HepG2 (cell line): ENCODE results near the gene SRBD1. TPM values are rescaled to one million over a fixed set of nuclear protein-coding genes. Genes with fewer than 3 reads are reported as not detected.

Experiments used
- ATAC-seq: fragments of 200-7000 bp; cut with Tn5 transposase; 3 replicates; pipeline ENCODE4 v1.9.1; 2020; ENCODE audit warnings: mild to moderate bottlenecking, moderate library complexity
- BruUV-seq: library from RNA; stranded (reverse); fragments of 400-500 nt; replicated peaks from 2 replicates; lab custom pipeline; 2021; lab: Mats Ljungman, UMichigan
- CTCF ChIA-PET: fragments of 300-600 bp; formaldehyde crosslinking; extraction: SDS; loops from one replicate; lab custom pipeline; 2021; ENCODE audit warnings: low total read pairs, inconsistent platforms, low intra/inter-chr PET ratio; lab: Yijun Ruan, JAX
- POLR2A ChIA-PET: fragments of 350-600 bp; sonication (Branson Sonifier 250); formaldehyde crosslinking; loops from one replicate; lab custom pipeline; 2020; ENCODE audit warnings: antibody characterized with exemption, inconsistent platforms; lab: Yijun Ruan, JAX
- DNase-seq: peaks from one replicate; pipeline ENCODE4 v3.0.0-alpha.2; 2015; ENCODE audit warnings: low spot score
- FAIRE-seq: peaks from 3 replicates; lab custom pipeline; 2011; peaks lifted over from hg19 to GRCh38; lab: Jason Lieb, UNC
- H2AFZ ChIP-seq: one replicate; pipeline ENCODE4 v1.6.1; 2011; ENCODE audit warnings: low read length, inconsistent platforms
- H3K27ac ChIP-seq: fragments of 300-600 bp; 3 replicates; pipeline ENCODE4 v1.8.0; 2011; ENCODE audit warnings: mixed run types, mild to moderate bottlenecking, mixed read lengths, low read length, inconsistent platforms; ENCODE audit not compliant: insufficient read depth; ENCODE audit errors: extremely low read length
- H3K27me3 ChIP-seq, 2 experiments: fragments of 200-600 bp in 1 of 2; 2 replicates in 1 of 2; 3 replicates in 1 of 2; pipeline versions ENCODE4 v1.6.0 to v1.8.0; 2011; ENCODE audit warnings: low read length in 2 of 2, mild to moderate bottlenecking in 2 of 2, moderate library complexity in 2 of 2, inconsistent platforms in 1 of 2; ENCODE audit not compliant: insufficient read depth in 2 of 2, control insufficient read depth in 1 of 2
- H3K36me3 ChIP-seq, 2 experiments: fragments of 200-600 bp in 1 of 2; replicated peaks in 1 of 2; 2 replicates in 1 of 2; 3 replicates in 1 of 2; pipeline versions ENCODE4 v1.5.1 to v1.8.0; 2011; ENCODE audit warnings: low read length in 2 of 2, inconsistent platforms in 1 of 2; ENCODE audit not compliant: insufficient read depth in 2 of 2, control insufficient read depth in 1 of 2
- H3K4me1 ChIP-seq: 2 replicates; pipeline ENCODE4 v1.5.1; 2012; ENCODE audit warnings: low read length, inconsistent platforms; ENCODE audit not compliant: insufficient read depth
- H3K4me2 ChIP-seq: 2 replicates; pipeline ENCODE4 v1.6.0; 2011; ENCODE audit warnings: low read depth, low read length, inconsistent platforms
- H3K4me3 ChIP-seq, 3 experiments: fragments of 200-600 bp in 1 of 3; sonication (generic), shearing (Covaris generic) in 1 of 3; replicated peaks in 1 of 3; 2 replicates each; pipeline ENCODE4 v1.5.1; 2011 to 2016; ENCODE audit warnings: low read length in 3 of 3, inconsistent platforms in 2 of 3, low read depth in 2 of 3, mild to moderate bottlenecking in 2 of 3, control low read depth in 1 of 3, mixed read lengths in 1 of 3; ENCODE audit not compliant: insufficient read depth in 1 of 3
- H3K79me2 ChIP-seq: one replicate; pipeline ENCODE4 v1.6.1; 2011; ENCODE audit warnings: low read length, inconsistent platforms; ENCODE audit not compliant: insufficient read depth
- H3K9ac ChIP-seq: 2 replicates; pipeline ENCODE4 v1.6.0; 2011; ENCODE audit warnings: mild to moderate bottlenecking, low read depth, low read length, inconsistent platforms; ENCODE audit not compliant: insufficient read depth
- H3K9me3 ChIP-seq: 2 replicates; pipeline ENCODE4 v1.5.1; 2012; ENCODE audit warnings: mild to moderate bottlenecking, low read length
- H4K20me1 ChIP-seq: 2 replicates; pipeline ENCODE4 v1.6.0; 2011; ENCODE audit warnings: inconsistent platforms, mild to moderate bottlenecking, low read length, moderate library complexity; ENCODE audit not compliant: insufficient read depth
- BRCA1 ChIP-seq: sonication (generic); formaldehyde crosslinking; IDR thresholded peaks from 2 replicates; pipeline ENCODE4 v1.4.0; 2020; ENCODE audit warnings: missing genetic modification reagents
- MXD4 ChIP-seq: IDR thresholded peaks from 2 replicates; pipeline ENCODE4 v1.6.1; 2016; ENCODE audit warnings: mild to moderate bottlenecking, missing biosample characterization, missing genetic modification reagents
- NCOR1 ChIP-seq: fragments of 200-600 bp; sonication (generic); IDR thresholded peaks from 2 replicates; pipeline ENCODE4 v1.7.0; 2017; ENCODE audit warnings: antibody characterized with exemption, low read length, borderline replicate concordance
- NFKB2 ChIP-seq: sonication (generic); formaldehyde crosslinking; IDR thresholded peaks from 2 replicates; pipeline ENCODE4 v1.4.0; 2020; ENCODE audit warnings: missing genetic modification reagents, borderline replicate concordance
- SAP130 ChIP-seq: IDR thresholded peaks from 2 replicates; pipeline ENCODE4 v1.6.1; 2016; ENCODE audit warnings: low read depth
- SMAD9 ChIP-seq: sonication (generic); formaldehyde crosslinking; IDR thresholded peaks from 2 replicates; pipeline ENCODE4 v1.5.1; 2020; ENCODE audit warnings: mild to moderate bottlenecking, missing genetic modification reagents
- STAG1 ChIP-seq: sonication (generic); formaldehyde crosslinking; IDR thresholded peaks from 2 replicates; pipeline ENCODE4 v1.4.0; 2020; ENCODE audit warnings: missing genetic modification reagents
- STAT6 ChIP-seq: sonication (generic); formaldehyde crosslinking; IDR thresholded peaks from 2 replicates; pipeline ENCODE4 v1.4.0; 2020; ENCODE audit warnings: missing genetic modification reagents, mild to moderate bottlenecking, borderline replicate concordance
- ZBTB42 ChIP-seq: sonication (generic); formaldehyde crosslinking; IDR thresholded peaks from 2 replicates; pipeline ENCODE4 v1.5.0; 2020; ENCODE audit warnings: mild to moderate bottlenecking, missing genetic modification reagents
- ZNF230 ChIP-seq: sonication (generic); formaldehyde crosslinking; IDR thresholded peaks from 2 replicates; pipeline ENCODE4 v1.4.0; 2020; ENCODE audit warnings: mild to moderate bottlenecking, missing genetic modification reagents
- ZNF512 ChIP-seq: sonication (generic); formaldehyde crosslinking; IDR thresholded peaks from 2 replicates; pipeline ENCODE4 v1.4.0; 2020; ENCODE audit warnings: mild to moderate bottlenecking, missing genetic modification reagents
- ZNF547 ChIP-seq: sonication (generic); formaldehyde crosslinking; IDR thresholded peaks from 2 replicates; pipeline ENCODE4 v1.5.1; 2020; ENCODE audit warnings: mild to moderate bottlenecking, missing genetic modification reagents
- ZNF644 ChIP-seq: IDR thresholded peaks from 2 replicates; pipeline ENCODE4 v1.6.1; 2016; ENCODE audit warnings: low read depth
- WGBS: methylation state at CpG from one replicate; pipeline ENCODE4 v1.1.6; 2017; ENCODE audit warnings: low lambda C conversion rate; 5-methylcytosine and 5-hydroxymethylcytosine counted together
- in situ Hi-C: cut with HindIII; loops from 2 replicates; pipeline ENCODE4 v1.10.0; 2017; ENCODE audit warnings: low pct_unique_long_range_greater_than_20kb; ENCODE audit not compliant: extremely low pct_ligation_motif_present
- intact Hi-C: fragments of 100-400 bp; cut with micrococcal nuclease; formaldehyde crosslinking; loops from one replicate; pipeline ENCODE4 v1.10.0; 2022; ENCODE audit not compliant: unreplicated experiment
- polyA plus RNA-seq, 8 experiments: library from polyadenylated mRNA; depleted of rRNA in 3 of 8; stranded (reverse) in 7 of 8; unstranded in 1 of 8; fragments of >200 nt; fragmentation: Illumina TruSeq in 4 of 8; extraction: Trizol in 4 of 8; gene quantifications; 2 replicates each; pipeline versions ENCODE4 v1.2.1 to v1.2.3, GENCODE V29; 2011 to 2016; ENCODE audit warnings: low read depth in 4 of 8, missing spikeins in 1 of 8, mixed read lengths in 1 of 8; ENCODE audit not compliant: insufficient read depth in 1 of 8
- total RNA-seq, 5 experiments: library from RNA; depleted of rRNA; stranded (reverse); fragments of >200 nt; fragmentation: Illumina TruSeq; extraction: Trizol; gene quantifications; 2 replicates each; pipeline ENCODE4 v1.2.3, GENCODE V29; 2016; ENCODE audit warnings: low read depth in 1 of 5

Gene SRBD1
- total and polyA plus RNA-seq, 2 of the 13 experiments (the other 11 are each of a cell fraction or from before 2014, with no cell fraction given): 3.2 to 23.9 TPM

DNA sequence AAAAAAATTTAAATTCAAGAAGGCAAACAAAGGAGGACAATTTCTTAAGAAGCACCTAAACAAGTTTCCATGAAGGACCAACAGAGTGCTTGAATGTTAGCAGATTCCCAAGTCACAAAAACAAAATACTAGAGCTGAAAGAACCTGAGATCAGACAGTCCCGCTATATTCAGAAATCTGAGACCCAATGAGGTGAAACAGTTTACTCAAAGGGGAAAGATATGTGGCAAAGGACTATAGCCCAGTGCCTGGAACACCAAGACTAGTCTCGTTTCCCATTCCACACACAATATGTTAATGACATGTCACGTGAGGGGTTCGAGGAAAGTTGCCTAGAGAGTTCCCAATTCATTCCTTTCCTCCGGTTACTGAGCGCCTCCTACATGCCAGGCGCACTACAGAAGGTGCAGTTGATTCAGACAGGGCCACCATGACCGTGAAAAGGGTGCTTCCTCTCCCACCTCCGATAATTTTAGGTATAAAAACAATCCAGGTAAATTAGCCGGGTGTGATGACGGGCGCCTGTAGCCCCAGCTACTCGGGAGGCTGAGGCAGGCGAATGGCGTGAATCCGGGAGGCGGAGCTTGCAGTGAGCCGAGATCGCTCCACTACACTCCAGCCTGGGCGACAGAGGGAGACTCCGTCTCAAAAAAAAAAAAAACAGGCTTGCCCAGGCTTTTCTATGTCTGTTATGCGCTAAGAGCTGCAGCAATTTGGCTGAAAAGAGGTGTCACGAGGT, 617 bp downstream of the SRBD1 start:
- H3K9me3 ChIP-seq: no peaks in the 10 kb centered on the region
- ATAC-seq: peak; percentile 82
- WGBS: 2% methylated on average over 23 of the region's 23 CpGs
- ChIA-PET CTCF (no interaction called here), POLR2A (interaction anchor here (0.6 to 1.3 kb wide), 3 partner anchors 17 to 999 kb away, joined by 3 read pairs; no protein-coding TSS in a partner anchor)
- intact Hi-C loops (loop anchor here (5.0 kb wide), 1 partner anchor 1352 kb away; no protein-coding TSS in a partner anchor), in situ Hi-C loops (no loop called here)
- H3K4me1 ChIP-seq: peaks cover 30% of the 10 kb centered on the region
- H3K79me2 ChIP-seq: peaks cover 32% of the 10 kb centered on the region
- peak overlapping the region; percentile 71 to 78 (median 77) for H3K4me3 ChIP-seq
- H3K36me3 ChIP-seq: no peaks in the 10 kb centered on the region; a peak in 1 of 5 replicates
- H3K4me2 ChIP-seq: peak overlapping the region; percentile 96
- peak overlapping the region; percentile 85 for H3K27ac ChIP-seq
- peak; percentile 49 for FAIRE-seq
- DNase-seq: peak; percentile 80
- H3K9ac ChIP-seq: peak overlapping the region; percentile 86
- H2AFZ ChIP-seq: peak overlapping the region; percentile 78
- TSS peak; percentile 84 for BruUV-seq
- no peaks in the 10 kb centered on the region for H4K20me1 ChIP-seq
- H3K27me3 ChIP-seq: no peaks in the 10 kb centered on the region; a peak in 1 of 5 replicates
- TF ChIP-seq NFKB2 (CRISPR knock-in tag): no peak
- TF ChIP-seq ZNF512: peak; percentile 60; the same call in 1 of the 2 replicates
- 0 out of 2 replicates have a peak, but pooled peaks have one; percentile 86 for TF ChIP-seq STAT6 (CRISPR knock-in tag)
- TF ChIP-seq ZNF230 (CRISPR knock-in tag): 0 out of 2 replicates have a peak, but pooled peaks have one; percentile 37
- no peak for TF ChIP-seq ZBTB42
- TF ChIP-seq ZNF644: peak; percentile 61; the same call in 1 of the 2 replicates
- TF ChIP-seq SMAD9: no peak
- 0 out of 2 replicates have a peak, but pooled peaks have one; percentile 41 for TF ChIP-seq ZNF547 (CRISPR knock-in tag)
- peak; percentile 35; the same call in 1 of the 2 replicates for TF ChIP-seq STAG1 (CRISPR knock-in tag)
- peak; percentile 69; the same call in 1 of the 2 replicates for TF ChIP-seq SAP130 (CRISPR knock-in tag)
- TF ChIP-seq NCOR1: no peak
- peak; percentile 47; the same call in 1 of the 2 replicates for TF ChIP-seq MXD4 (CRISPR knock-in tag)
- 0 out of 2 replicates have a peak, but pooled peaks have one; percentile 11 for TF ChIP-seq BRCA1
